ENCODE measurements around the gene RAD51B. TPM values are rescaled to one million over a fixed set of nuclear protein-coding genes. Genes with fewer than 3 reads are reported as not detected.

Gene RAD51B
- total and polyA plus RNA-seq, 9 of the 15 experiments (the other 6 are each of a cell fraction or from before 2014, with no cell fraction given) = 8.5 to 17.3 (median 11.3) TPM

- BruUV-seq (replicated peaks) = no TSS peak
- no peaks in the 10 kb centered on the region for H3K27me3 ChIP-seq (ENCODE audit: control insufficient read depth in 2 of 2, insufficient read depth in 2 of 2, low read length in 2 of 2)
- DNase-seq (ENCODE audit: extremely low read depth in 1 of 4, low spot score in 3 of 4) (no peak), ATAC-seq (no peak), FAIRE-seq (no peak)
- ChIA-PET POLR2A (no interaction called here), CTCF (ENCODE audit: low intra/inter-chr PET ratio) (no interaction called here)
- H3K4me3 ChIP-seq = no peak overlapping the region
- H3K4me2 ChIP-seq (ENCODE audit: insufficient read depth, low read length) = no peak overlapping the region
- TF ChIP-seq ZNF780A (CRISPR knock-in tag; IDR thresholded peaks at IDR 0.05) (no peak), ZNF778 (CRISPR knock-in tag; IDR thresholded peaks at IDR 0.05) (no peak), ETV1 (tag; conservative IDR thresholded peaks at IDR 0.05; ENCODE audit: low read depth) (no peak), VEZF1 (CRISPR knock-in tag; IDR thresholded peaks at IDR 0.05) (no peak), KLF1 (tag; IDR thresholded peaks at IDR 0.05) (no peak), SETDB1 (IDR thresholded peaks at IDR 0.05; ENCODE audit: low read length) (no peak), ZNF146 (CRISPR knock-in tag; IDR thresholded peaks at IDR 0.05; ENCODE audit: unreplicated experiment) (no peak), ZFPM2 (CRISPR knock-in tag; IDR thresholded peaks at IDR 0.05) (no peak), ZNF584 (CRISPR knock-in tag; IDR thresholded peaks at IDR 0.05; ENCODE audit: low read depth) (no peak), ZNF140 (CRISPR knock-in tag; IDR thresholded peaks at IDR 0.05) (no peak), RBM25 (IDR thresholded peaks at IDR 0.05; ENCODE audit: low read depth, low read length, severe bottlenecking) (no peak), ZNF41 (CRISPR knock-in tag; conservative IDR thresholded peaks at IDR 0.05) (no peak), ZNF507 (tag; conservative IDR thresholded peaks at IDR 0.05) (no peak), HMGXB4 (CRISPR knock-in tag; IDR thresholded peaks at IDR 0.05) (no peak)
- no peaks in the 10 kb centered on the region for H3K9me1 ChIP-seq (ENCODE audit: control insufficient read depth, insufficient read depth, low read length)
- no peak overlapping the region for H3K9ac ChIP-seq (ENCODE audit: insufficient read depth in 1 of 2, low read depth in 2 of 2, low read length in 2 of 2)
- H3K9me3 ChIP-seq (replicated peaks; ENCODE audit: control insufficient read depth, insufficient read depth, low read depth, low read length) = peaks cover 4% of the 10 kb centered on the region
- H2AFZ ChIP-seq (ENCODE audit: low read depth, low read length) = no peak overlapping the region
- H3K27ac ChIP-seq (ENCODE audit: extremely low read depth, low read depth, low read length) = no peak overlapping the region
- intact Hi-C loops (cut with micrococcal nuclease) = no loop called here
- no peaks in the 10 kb centered on the region for H3K79me2 ChIP-seq (ENCODE audit: control insufficient read depth, insufficient read depth, low read length)
- peaks cover 2 to 17% of the 10 kb centered on the region in 2 experiments; a peak in 4 of 5 replicates for H3K4me1 ChIP-seq (replicated peaks in 1 of 2; ENCODE audit: control insufficient read depth in 2 of 2, insufficient read depth in 2 of 2, low read length in 2 of 2)
- in situ Hi-C loops (cut with MboI) = no loop called here
- H4K20me1 ChIP-seq (replicated peaks; ENCODE audit: control insufficient read depth, insufficient read depth, low read length) = no peaks in the 10 kb centered on the region
- WGBS (ENCODE audit: insufficient coverage, low coverage, missing lambda C conversion rate) = 66% methylated on average over 3 of the region's 3 CpGs
- H3K36me3 ChIP-seq (ENCODE audit: control insufficient read depth, insufficient read depth, low read length) = no peaks in the 10 kb centered on the region
These were observed 803.7 kb downstream of the RAD51B start for GRCh38 chr14:68623307-68623706.

Measured in K562 (cell line).